Measurements from ENCODE around the gene LUZP4. TPM values are rescaled to one million over a fixed set of nuclear protein-coding genes. Genes with fewer than 3 reads are reported as not detected.

Gene LUZP4
- total RNA-seq, 1 experiment from 2014 or later: not detected

- Histone ChIP-seq H4K20me1 (ENCODE audit: insufficient read depth) (no peaks in the 10 kb centered on the region), H3K4me3 (replicated peaks in 1 of 2; ENCODE audit: low read depth in 1 of 2, low read length in 2 of 2) (no peak overlapping the region), H3K4me1 (ENCODE audit: control insufficient read depth in 1 of 2, insufficient read depth in 2 of 2, low read length in 2 of 2) (no peaks in the 10 kb centered on the region), H3K9me2 (ENCODE audit: insufficient read depth) (no peaks in the 10 kb centered on the region), H3K79me2 (ENCODE audit: insufficient read depth, low read length) (no peaks in the 10 kb centered on the region), H3K4me2 (ENCODE audit: low read length) (no peak overlapping the region), H3K36me3 (ENCODE audit: control insufficient read depth in 1 of 2, insufficient read depth in 2 of 2, low read length in 2 of 2) (no peaks in the 10 kb centered on the region), H3K27ac (ENCODE audit: low read depth, low read length) (no peak overlapping the region), H3K9me3 (ENCODE audit: control insufficient read depth in 1 of 2, insufficient read depth in 1 of 2, low read depth in 1 of 2, low read length in 2 of 2) (no peaks in the 10 kb centered on the region), H2AFZ (ENCODE audit: low read depth, low read length, poor library complexity, severe bottlenecking) (no peak overlapping the region), H3K27me3 (ENCODE audit: insufficient read depth, low read length) (no peaks in the 10 kb centered on the region), H3K9ac (ENCODE audit: low read length) (no peak overlapping the region)
- ChIA-PET POLR2A (no interaction called here), RAD21 (ENCODE audit: low non-redundant PET in 1 of 2, low total read pairs in 2 of 2, uncharacterized antibody in 2 of 2, unreplicated experiment in 2 of 2) (no interaction called here), CTCF (no interaction called here)
- no TSS peak for BruUV-seq (replicated peaks)
- DNase-seq (ENCODE audit: low read depth, low spot score): no peak
- intact Hi-C loops (cut with micrococcal nuclease): no loop called here
- ATAC-seq: no peak
- TF ChIP-seq EZH2 (IDR thresholded peaks at IDR 0.05): no peak
- no peak for TF ChIP-seq CEBPB (IDR thresholded peaks at IDR 0.05; ENCODE audit: low read depth)
- TF ChIP-seq EZH2phosphoT487 (IDR thresholded peaks at IDR 0.05; ENCODE audit: borderline replicate concordance): no peak
- no peak for TF ChIP-seq FOSL1 (IDR thresholded peaks at IDR 0.05; ENCODE audit: low read depth)
- no peak for TF ChIP-seq YY1 (IDR thresholded peaks at IDR 0.05; ENCODE audit: extremely low read depth, insufficient replicate concordance, low read depth, low read length)
- no peak for TF ChIP-seq JUND (IDR thresholded peaks at IDR 0.05)
- TF ChIP-seq POLR2A (IDR thresholded peaks at IDR 0.05; ENCODE audit: borderline replicate concordance, extremely low read depth, insufficient read depth, insufficient read length): no peak
- TF ChIP-seq SIN3A (IDR thresholded peaks at IDR 0.05; ENCODE audit: low read depth): no peak
- no peak for TF ChIP-seq ZFX (IDR thresholded peaks at IDR 0.05)
- TF ChIP-seq, protein P1, sequence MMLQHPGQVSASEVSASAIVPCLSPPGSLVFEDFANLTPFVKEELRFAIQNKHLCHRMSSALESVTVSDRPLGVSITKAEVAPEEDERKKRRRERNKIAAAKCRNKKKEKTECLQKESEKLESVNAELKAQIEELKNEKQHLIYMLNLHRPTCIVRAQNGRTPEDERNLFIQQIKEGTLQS (IDR thresholded peaks at IDR 0.05): no peak
- TF ChIP-seq, protein P2, sequence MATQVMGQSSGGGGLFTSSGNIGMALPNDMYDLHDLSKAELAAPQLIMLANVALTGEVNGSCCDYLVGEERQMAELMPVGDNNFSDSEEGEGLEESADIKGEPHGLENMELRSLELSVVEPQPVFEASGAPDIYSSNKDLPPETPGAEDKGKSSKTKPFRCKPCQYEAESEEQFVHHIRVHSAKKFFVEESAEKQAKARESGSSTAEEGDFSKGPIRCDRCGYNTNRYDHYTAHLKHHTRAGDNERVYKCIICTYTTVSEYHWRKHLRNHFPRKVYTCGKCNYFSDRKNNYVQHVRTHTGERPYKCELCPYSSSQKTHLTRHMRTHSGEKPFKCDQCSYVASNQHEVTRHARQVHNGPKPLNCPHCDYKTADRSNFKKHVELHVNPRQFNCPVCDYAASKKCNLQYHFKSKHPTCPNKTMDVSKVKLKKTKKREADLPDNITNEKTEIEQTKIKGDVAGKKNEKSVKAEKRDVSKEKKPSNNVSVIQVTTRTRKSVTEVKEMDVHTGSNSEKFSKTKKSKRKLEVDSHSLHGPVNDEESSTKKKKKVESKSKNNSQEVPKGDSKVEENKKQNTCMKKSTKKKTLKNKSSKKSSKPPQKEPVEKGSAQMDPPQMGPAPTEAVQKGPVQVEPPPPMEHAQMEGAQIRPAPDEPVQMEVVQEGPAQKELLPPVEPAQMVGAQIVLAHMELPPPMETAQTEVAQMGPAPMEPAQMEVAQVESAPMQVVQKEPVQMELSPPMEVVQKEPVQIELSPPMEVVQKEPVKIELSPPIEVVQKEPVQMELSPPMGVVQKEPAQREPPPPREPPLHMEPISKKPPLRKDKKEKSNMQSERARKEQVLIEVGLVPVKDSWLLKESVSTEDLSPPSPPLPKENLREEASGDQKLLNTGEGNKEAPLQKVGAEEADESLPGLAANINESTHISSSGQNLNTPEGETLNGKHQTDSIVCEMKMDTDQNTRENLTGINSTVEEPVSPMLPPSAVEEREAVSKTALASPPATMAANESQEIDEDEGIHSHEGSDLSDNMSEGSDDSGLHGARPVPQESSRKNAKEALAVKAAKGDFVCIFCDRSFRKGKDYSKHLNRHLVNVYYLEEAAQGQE (IDR thresholded peaks at IDR 0.05; ENCODE audit: low read depth): no peak
- no peak for TF ChIP-seq ZNF274 (IDR thresholded peaks at IDR 0.05; ENCODE audit: low read depth, low read length)
- no peak for TF ChIP-seq SRF (IDR thresholded peaks at IDR 0.05; ENCODE audit: low read depth)
- TF ChIP-seq RAD21 (IDR thresholded peaks at IDR 0.05; ENCODE audit: low read depth): no peak
- TF ChIP-seq POLR2AphosphoS5 (IDR thresholded peaks at IDR 0.05; ENCODE audit: low read depth, low read length): no peak
- TF ChIP-seq CTCF (IDR thresholded peaks at IDR 0.05 in 2 of 3, conservative IDR thresholded peaks at IDR 0.05 in 1 of 3; ENCODE audit: borderline replicate concordance in 1 of 3, insufficient read depth in 1 of 3, low read depth in 2 of 3, low read length in 2 of 3): no peak
- no peak for TF ChIP-seq TCF7L2 (IDR thresholded peaks at IDR 0.05; ENCODE audit: borderline replicate concordance, extremely low read depth, insufficient read depth, insufficient read length)
Observed at GRCh38 chrX:115318139-115318538, 28.6 kb downstream of the LUZP4 start.

Data from HCT116 (cell line).